HG03575 (cell line): ENCODE measurements around the gene TAF11L4.
"Not testable (repeated sequence)": the region's sequence is repeated elsewhere in the genome, so short reads cannot be mapped to it uniquely, and the experiment has no call there.

Experiments
- ATAC-seq: cut with Tn5 transposase; IDR thresholded peaks from one replicate; pipeline ENCODE4 v1.9.1; 2021; ENCODE audit not compliant: unreplicated experiment, insufficient number of reproducible peaks, low FRiP score; ENCODE audit errors: extremely low read depth

TAF11L4 gene

DNA sequence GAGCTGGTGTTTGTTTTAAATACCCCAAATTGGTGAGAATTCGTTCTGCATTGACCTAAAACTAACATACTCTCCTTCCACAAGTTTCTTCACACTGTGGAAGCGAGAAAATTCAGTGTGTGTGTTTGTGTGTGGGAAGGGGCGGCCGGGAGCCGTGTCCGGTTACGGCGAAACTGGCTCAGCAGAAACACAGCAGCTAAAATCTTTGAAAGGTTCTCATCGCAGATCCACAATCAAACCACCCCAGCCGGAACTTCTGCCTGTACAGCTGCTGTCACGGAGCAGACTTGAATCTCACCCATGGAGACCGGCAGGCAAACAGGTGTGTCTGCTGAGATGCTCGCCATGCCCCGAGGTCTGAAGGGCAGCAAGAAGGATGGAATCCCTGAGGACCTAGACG lies at the start of gene TAF11L4:
TAF11L4 (plus strand) TSS at position 301 of the 400 bp plus-strand sequence.
- not testable (repeated sequence) for ATAC-seq

- ATAC-seq = not testable (repeated sequence)
Measured at GRCh38 chr5:17475064-17475463, 46.5 kb upstream of the TAF11L4 start.

DNA sequence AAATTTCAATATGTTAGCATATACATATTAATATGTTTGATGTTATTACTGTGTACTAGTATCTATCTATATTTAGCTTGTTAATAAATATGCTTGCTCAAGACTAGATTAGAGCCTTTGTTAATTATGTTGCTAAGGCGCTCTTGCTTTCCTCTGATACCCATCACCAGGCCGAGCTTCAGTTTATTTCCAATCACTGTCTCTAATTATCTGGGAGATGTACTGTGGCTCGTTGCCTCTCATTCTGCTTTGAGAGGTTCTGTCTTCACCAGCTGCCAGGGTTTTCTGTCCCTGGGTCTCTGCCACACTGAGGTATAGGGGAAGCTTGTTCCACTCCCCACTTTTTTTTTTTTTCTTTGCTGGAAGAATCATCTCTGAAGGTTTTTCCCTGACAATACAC lies 44.6 kb upstream of the TAF11L4 start:
- ATAC-seq = no peak

- no peak for ATAC-seq
Measured at GRCh38 chr5:17477573-17478265, 43.9 kb upstream of the TAF11L4 start.

- ATAC-seq = no peak
Measured at GRCh38 chr5:17481378-17481777, 40.2 kb upstream of the TAF11L4 start.

GRCh38 chr5:17482790-17483189 lies 38.8 kb upstream of the TAF11L4 start:
- no peak for ATAC-seq

- not testable (repeated sequence) for ATAC-seq
Measured at GRCh38 chr5:17486464-17487173, 35.0 kb upstream of the TAF11L4 start.

DNA sequence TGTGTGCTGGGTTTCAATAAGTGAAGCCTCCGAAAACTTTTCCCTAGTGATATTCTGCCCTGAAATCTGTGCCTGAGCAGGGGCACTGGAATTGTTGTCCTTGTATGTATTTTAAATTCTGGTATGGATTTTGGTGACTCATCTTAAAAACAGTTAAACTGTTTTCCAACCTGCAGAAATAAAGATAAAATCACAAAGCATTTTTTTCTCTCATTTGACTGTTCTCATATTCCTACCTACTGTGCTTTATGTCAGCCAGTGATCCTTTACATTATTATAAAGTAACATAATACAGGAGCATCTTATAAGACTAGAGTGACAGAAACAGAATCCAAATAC lies 34.5 kb upstream of the TAF11L4 start:
- no peak for ATAC-seq

DNA sequence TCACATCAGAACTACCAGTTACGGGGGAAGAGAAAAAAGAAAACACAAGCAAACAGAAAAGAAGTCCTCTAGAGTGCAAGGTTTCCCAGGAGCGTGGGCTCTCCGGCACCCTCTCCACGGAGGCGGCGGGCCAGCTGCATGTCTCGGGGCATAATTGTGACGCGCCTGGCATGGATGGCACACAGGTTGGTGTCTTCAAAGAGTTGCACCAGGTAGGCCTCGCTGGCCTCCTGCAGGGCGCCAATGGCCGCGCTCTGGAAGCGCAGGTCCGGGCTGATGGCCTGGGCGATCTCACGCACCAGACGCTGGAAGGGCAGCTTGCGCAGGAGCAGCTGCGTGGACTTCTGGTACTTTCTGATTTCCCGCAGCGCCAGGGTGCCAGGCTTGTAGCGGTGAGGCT lies 30.3 kb upstream of the TAF11L4 start:
- not testable (repeated sequence) for ATAC-seq

DNA sequence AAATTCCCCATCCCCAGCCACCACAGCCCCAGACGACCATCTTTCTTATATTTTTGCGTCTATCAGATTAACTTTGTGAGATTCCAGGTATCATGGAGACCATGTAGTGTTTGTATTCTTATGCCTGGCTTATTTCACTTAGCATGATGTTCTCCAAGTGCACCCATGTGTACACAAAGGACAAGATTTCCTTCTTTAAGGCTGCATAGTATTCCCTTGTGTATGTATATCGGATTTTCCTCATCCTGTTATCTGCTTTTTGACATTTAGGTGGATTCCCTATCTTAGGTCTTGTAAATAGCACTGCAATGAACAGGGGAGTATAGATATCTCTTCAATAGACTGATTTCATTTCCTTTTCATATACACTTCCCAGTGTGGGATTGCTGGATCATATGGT lies 28.8 kb upstream of the TAF11L4 start:
- ATAC-seq = no peak

GRCh38 chr5:17497446-17497845 lies 24.2 kb upstream of the TAF11L4 start:
- no peak for ATAC-seq

- ATAC-seq = not testable (repeated sequence)
Measured at GRCh38 chr5:17497931-17498330, 23.7 kb upstream of the TAF11L4 start, which contains the start of gene TAF11L2. Gene TAF11L2, plus strand, starts transcription at chr5:17498231.

GRCh38 chr5:17511775-17512325 lies 9.8 kb upstream of the TAF11L4 start:
- no peak for ATAC-seq

- ATAC-seq = not testable (repeated sequence)
Measured at GRCh38 chr5:17517526-17517925, 4.1 kb upstream of the TAF11L4 start.

DNA sequence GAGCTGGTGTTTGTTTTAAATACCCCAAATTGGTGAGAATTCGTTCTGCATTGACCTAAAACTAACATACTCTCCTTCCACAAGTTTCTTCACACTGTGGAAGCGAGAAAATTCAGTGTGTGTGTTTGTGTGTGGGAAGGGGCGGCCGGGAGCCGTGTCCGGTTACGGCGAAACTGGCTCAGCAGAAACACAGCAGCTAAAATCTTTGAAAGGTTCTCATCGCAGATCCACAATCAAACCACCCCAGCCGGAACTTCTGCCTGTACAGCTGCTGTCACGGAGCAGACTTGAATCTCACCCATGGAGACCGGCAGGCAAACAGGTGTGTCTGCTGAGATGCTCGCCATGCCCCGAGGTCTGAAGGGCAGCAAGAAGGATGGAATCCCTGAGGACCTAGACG lies 3.5 kb upstream of the TAF11L4 start, which contains the start of gene TAF11L3:
TAF11L3 (plus strand) TSS at position 301 of the 400 bp plus-strand sequence.
- not testable (repeated sequence) for ATAC-seq

DNA sequence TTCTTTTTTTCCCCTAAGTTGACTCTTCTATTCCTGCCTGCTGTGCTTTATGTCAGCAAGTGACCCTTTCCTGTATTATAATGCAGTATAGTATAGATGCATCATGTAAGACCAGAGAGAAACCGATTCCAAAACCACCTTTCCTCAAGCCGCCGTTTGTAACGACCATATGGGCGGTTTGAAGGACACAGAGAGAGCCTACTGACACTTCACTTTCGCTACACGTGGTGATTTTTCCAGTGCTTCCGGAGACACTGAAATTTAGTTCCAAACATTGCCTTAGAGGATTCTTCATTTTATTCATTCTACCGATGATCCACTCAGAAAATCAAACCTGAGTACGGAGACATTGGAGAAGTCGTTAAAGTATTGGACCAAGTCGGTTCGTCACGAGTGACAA lies 2.1 kb upstream of the TAF11L4 start:
- ATAC-seq = not testable (repeated sequence)

- ATAC-seq = not testable (repeated sequence)
Measured at GRCh38 chr5:17524935-17525334, 3.3 kb downstream of the TAF11L4 start, which contains the start of gene TAF11L5. Gene TAF11L5, plus strand, starts transcription at chr5:17525235.

- ATAC-seq = not testable (repeated sequence)
Measured at GRCh38 chr5:17526504-17526903, 4.9 kb downstream of the TAF11L4 start.

DNA sequence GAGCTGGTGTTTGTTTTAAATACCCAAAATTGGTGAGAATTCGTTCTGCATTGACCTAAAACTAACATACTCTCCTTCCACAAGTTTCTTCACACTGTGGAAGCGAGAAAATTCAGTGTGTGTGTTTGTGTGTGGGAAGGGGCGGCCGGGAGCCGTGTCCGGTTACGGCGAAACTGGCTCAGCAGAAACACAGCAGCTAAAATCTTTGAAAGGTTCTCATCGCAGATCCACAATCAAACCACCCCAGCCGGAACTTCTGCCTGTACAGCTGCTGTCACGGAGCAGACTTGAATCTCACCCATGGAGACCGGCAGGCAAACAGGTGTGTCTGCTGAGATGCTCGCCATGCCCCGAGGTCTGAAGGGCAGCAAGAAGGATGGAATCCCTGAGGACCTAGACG lies 6.8 kb downstream of the TAF11L4 start, which contains the start of gene TAF11L6:
TAF11L6 (plus strand) TSS at position 301 of the 400 bp plus-strand sequence.
- not testable (repeated sequence) for ATAC-seq
